H9 (cell line): ENCODE data around the gene TPD52L1. TPM values are rescaled to one million over a fixed set of nuclear protein-coding genes. Genes with fewer than 3 reads are reported as not detected.

ENCODE experiments used
- DNase-seq: peaks from one replicate; pipeline ENCODE4 v3.0.0-alpha.2; 2017
- H2AFZ ChIP-seq: one replicate; pipeline ENCODE4 v1.6.1; 2013; ENCODE audit warnings: mild to moderate bottlenecking, low read length, control low read depth, moderate library complexity
- H2AK5ac ChIP-seq: 2 replicates; pipeline ENCODE4 v1.6.1; 2013; ENCODE audit warnings: low read length, control low read depth, mixed read lengths; ENCODE audit not compliant: insufficient read length
- H2BK120ac ChIP-seq: one replicate; pipeline ENCODE4 v1.6.1; 2013; ENCODE audit warnings: low read depth, mild to moderate bottlenecking, low read length, control low read depth, inconsistent platforms; ENCODE audit not compliant: poor library complexity, severe bottlenecking
- H2BK12ac ChIP-seq: 2 replicates; pipeline ENCODE4 v1.6.1; 2013; ENCODE audit warnings: low read length, control low read depth, mixed read lengths, low read depth; ENCODE audit not compliant: insufficient read length
- H2BK15ac ChIP-seq: 2 replicates; pipeline ENCODE4 v1.6.1; 2013; ENCODE audit warnings: low read depth, low read length, control low read depth
- H2BK20ac ChIP-seq: one replicate; pipeline ENCODE4 v1.6.1; 2013; ENCODE audit warnings: low read depth, mild to moderate bottlenecking, low read length, control low read depth, inconsistent platforms; ENCODE audit not compliant: poor library complexity, severe bottlenecking
- H2BK5ac ChIP-seq: 2 replicates; pipeline ENCODE4 v1.6.1; 2013; ENCODE audit warnings: low read length, control low read depth, mixed read lengths; ENCODE audit not compliant: insufficient read length
- H3K14ac ChIP-seq: 2 replicates; pipeline ENCODE4 v1.6.1; 2013; ENCODE audit warnings: low read length, control low read depth; ENCODE audit not compliant: insufficient read depth
- H3K18ac ChIP-seq: 2 replicates; pipeline ENCODE4 v1.6.1; 2013; ENCODE audit warnings: low read depth, mild to moderate bottlenecking, mixed read lengths, low read length, control low read depth; ENCODE audit not compliant: insufficient read length
- H3K23ac ChIP-seq: 2 replicates; pipeline ENCODE4 v1.6.1; 2013; ENCODE audit warnings: low read length, control low read depth, mixed read lengths, low read depth; ENCODE audit not compliant: insufficient read length
- H3K23me2 ChIP-seq: 2 replicates; pipeline ENCODE4 v1.6.1; 2013; ENCODE audit warnings: low read depth, mild to moderate bottlenecking, mixed read lengths, low read length, control low read depth; ENCODE audit not compliant: insufficient read length, poor library complexity, severe bottlenecking
- H3K27ac ChIP-seq: 2 replicates; pipeline ENCODE4 v1.5.1; 2013; ENCODE audit warnings: low read length, control low read depth, mixed read lengths, low read depth; ENCODE audit not compliant: insufficient read length
- H3K27me3 ChIP-seq: 2 replicates; pipeline ENCODE4 v1.6.1; 2013; ENCODE audit warnings: low read length, control low read depth, inconsistent platforms; ENCODE audit not compliant: insufficient read depth
- H3K4ac ChIP-seq: 2 replicates; pipeline ENCODE4 v1.6.1; 2013; ENCODE audit warnings: low read depth, mild to moderate bottlenecking, control low read depth, inconsistent platforms, low read length, moderate library complexity
- H3K4me1 ChIP-seq: 2 replicates; pipeline ENCODE4 v1.6.1; 2013; ENCODE audit warnings: low read length, control low read depth, inconsistent platforms; ENCODE audit not compliant: insufficient read depth
- H3K4me2 ChIP-seq: 2 replicates; pipeline ENCODE4 v1.6.1; 2013; ENCODE audit warnings: low read length, control low read depth, mixed read lengths; ENCODE audit not compliant: insufficient read length, insufficient read depth
- H3K56ac ChIP-seq: 2 replicates; pipeline ENCODE4 v1.6.1; 2013; ENCODE audit warnings: low read depth, mild to moderate bottlenecking, mixed read lengths, low read length, control low read depth; ENCODE audit not compliant: insufficient read length
- H3K79me1 ChIP-seq: 2 replicates; pipeline ENCODE4 v1.6.1; 2013; ENCODE audit warnings: low read depth, mild to moderate bottlenecking, moderate library complexity, low read length, control low read depth, inconsistent platforms; ENCODE audit not compliant: insufficient read depth, poor library complexity, severe bottlenecking
- H3K79me2 ChIP-seq: 2 replicates; pipeline ENCODE4 v1.6.1; 2013; ENCODE audit warnings: low read length, control low read depth, inconsistent platforms; ENCODE audit not compliant: insufficient read depth
- H3K9ac ChIP-seq: 2 replicates; pipeline ENCODE4 v1.6.1; 2013; ENCODE audit warnings: low read length, control low read depth, mixed read lengths; ENCODE audit not compliant: insufficient read length; ENCODE audit errors: extremely low read depth
- H3K9me3 ChIP-seq: one replicate; pipeline ENCODE4 v1.6.1; 2013; ENCODE audit warnings: low read depth, low read length, inconsistent platforms; ENCODE audit not compliant: control insufficient read depth
- H3T11ph ChIP-seq: one replicate; pipeline ENCODE4 v1.6.1; 2013; ENCODE audit warnings: mild to moderate bottlenecking, low read length, control low read depth, inconsistent platforms
- H4K20me1 ChIP-seq: one replicate; pipeline ENCODE4 v1.6.1; 2013; ENCODE audit not compliant: control insufficient read depth, insufficient read length, insufficient read depth
- H4K5ac ChIP-seq: 2 replicates; pipeline ENCODE4 v1.6.1; 2013; ENCODE audit warnings: low read depth, mild to moderate bottlenecking, mixed read lengths, low read length, control low read depth; ENCODE audit not compliant: insufficient read length
- H4K8ac ChIP-seq: replicated peaks from 2 replicates; pipeline ENCODE4 v1.6.1; 2013; ENCODE audit warnings: low read length, control low read depth, mixed read lengths, low read depth; ENCODE audit not compliant: insufficient read length
- H4K91ac ChIP-seq: 2 replicates; pipeline ENCODE4 v1.6.1; 2013; ENCODE audit warnings: low read depth, mild to moderate bottlenecking, moderate library complexity, mixed read lengths, low read length, control low read depth; ENCODE audit not compliant: insufficient read length
- H3K27ac Mint-ChIP-seq, 3 experiments: 2 replicates in 2 of 3; 3 replicates in 1 of 3; pipeline ENCODE4 v1.8.0; 2020 to 2021; ENCODE audit warnings: mixed read lengths in 3 of 3, mild to moderate bottlenecking in 1 of 3, moderate library complexity in 1 of 3
- H3K27me3 Mint-ChIP-seq: 2 replicates; pipeline ENCODE4 v1.8.0; 2021; ENCODE audit warnings: low read depth, mild to moderate bottlenecking, moderate library complexity, mixed read lengths
- H3K36me3 Mint-ChIP-seq, 3 experiments: 2 replicates in 2 of 3; 3 replicates in 1 of 3; pipeline ENCODE4 v1.8.0; 2020 to 2021; ENCODE audit warnings: low read depth in 3 of 3, mixed read lengths in 3 of 3; ENCODE audit not compliant: insufficient read depth in 1 of 3
- H3K4me1 Mint-ChIP-seq, 2 experiments: 2 replicates each; pipeline ENCODE4 v1.8.0; 2020; ENCODE audit warnings: mixed read lengths in 2 of 2
- H3K4me3 Mint-ChIP-seq, 2 experiments: 2 replicates in 1 of 2; 3 replicates in 1 of 2; pipeline ENCODE4 v1.8.0; 2020 to 2021; ENCODE audit warnings: mild to moderate bottlenecking in 2 of 2, mixed read lengths in 2 of 2, moderate library complexity in 1 of 2
- H3K9me3 Mint-ChIP-seq, 2 experiments: 2 replicates in 1 of 2; 3 replicates in 1 of 2; pipeline ENCODE4 v1.8.0; 2020; ENCODE audit warnings: mild to moderate bottlenecking in 2 of 2, mixed read lengths in 2 of 2, moderate library complexity in 1 of 2
- CTCF ChIP-seq: fragments of 200-600 bp; sonication (generic); conservative IDR thresholded peaks from 3 replicates; pipeline ENCODE4 v1.8.0; 2021; ENCODE audit warnings: antibody characterized with exemption, mild to moderate bottlenecking
- WGBS: extraction: QIAGEN DNeasy Blood & Tissue Kit; methylation state at CpG from one replicate; pipeline ENCODE4 v1.1.7; 2013; ENCODE audit warnings: missing lambda C conversion rate, low lambda C conversion rate, mixed read lengths; ENCODE audit not compliant: insufficient read length; ENCODE audit errors: extremely low coverage; 5-methylcytosine and 5-hydroxymethylcytosine counted together
- total RNA-seq: library from RNA; stranded (reverse); gene quantifications from 2 replicates; pipeline ENCODE4 v1.2.1, GENCODE V29; 2021

TPD52L1 gene
- total RNA-seq, 1 experiment from 2014 or later: 6.6 TPM

DNA sequence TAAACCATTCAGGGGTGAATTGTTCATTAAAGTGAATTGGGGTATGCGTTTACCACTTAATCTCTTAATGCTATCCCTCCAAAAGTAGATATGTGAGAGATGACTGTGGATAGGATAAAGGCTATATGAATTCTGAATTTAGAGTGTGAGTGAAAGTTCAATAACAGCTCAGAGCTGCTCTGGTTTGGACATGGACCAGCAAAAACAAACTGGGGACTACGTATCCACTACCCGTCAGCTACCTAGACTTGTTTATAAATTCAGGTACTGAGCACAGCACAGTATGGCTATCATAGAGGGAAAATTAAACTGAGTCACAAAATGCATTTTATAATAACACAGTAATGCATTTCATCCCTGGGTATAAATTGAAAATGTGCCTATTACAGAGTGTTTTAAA lies 103.8 kb downstream of the TPD52L1 start:
- H3K4me3 Mint-ChIP-seq: no peak overlapping the region
- H3K4me1 Mint-ChIP-seq: no peaks in the 10 kb centered on the region; a peak in 1 of 4 replicates

More for the DNA sequence above, 103.8 kb downstream of the TPD52L1 start:
- H2AFZ ChIP-seq: no peak overlapping the region
- H4K20me1 ChIP-seq: no peaks in the 10 kb centered on the region
- Mint-ChIP-seq H3K36me3 (no peaks in the 10 kb centered on the region; a peak in 1 of 7 replicates), H3K9me3 (no peaks in the 10 kb centered on the region), H3K27ac (no peak overlapping the region), H3K27me3 (no peaks in the 10 kb centered on the region)
- no peaks in the 10 kb centered on the region for H3K4me1 ChIP-seq
- H3K9me3 ChIP-seq: no peaks in the 10 kb centered on the region
- no peak overlapping the region for H3K27ac ChIP-seq
- H3K14ac ChIP-seq: no peak overlapping the region
- no peak overlapping the region for H4K8ac ChIP-seq
- H4K5ac ChIP-seq: no peak overlapping the region
- H2BK120ac ChIP-seq: no peak overlapping the region
- H3K18ac ChIP-seq: no peak overlapping the region
- H3K27me3 ChIP-seq: no peaks in the 10 kb centered on the region
- H3K9ac ChIP-seq: no peak overlapping the region
- H3K4ac ChIP-seq: no peak overlapping the region
- no peak for TF ChIP-seq CTCF
- no peak overlapping the region for H3K56ac ChIP-seq
- H2AK5ac ChIP-seq: no peak overlapping the region
- DNase-seq: no peak
- no peak overlapping the region for H3T11ph ChIP-seq
- no peak overlapping the region for H3K23ac ChIP-seq
- H3K23me2 ChIP-seq: no peaks in the 10 kb centered on the region
- H2BK15ac ChIP-seq: no peak overlapping the region
- no peak overlapping the region for H4K91ac ChIP-seq
- H3K4me2 ChIP-seq: no peak overlapping the region
- no peaks in the 10 kb centered on the region; the same call in 1 of the 2 replicates for H3K79me2 ChIP-seq
- no peak overlapping the region for H2BK12ac ChIP-seq
- no peaks in the 10 kb centered on the region for H3K79me1 ChIP-seq
- no CpG with 5 or more reads among the region's 3 CpGs for WGBS
- no peak overlapping the region for H2BK5ac ChIP-seq
- H2BK20ac ChIP-seq: no peak overlapping the region
